Breast epithelium (tissue), 4 donors: ENCODE results near the gene CARHSP1. TPM values are rescaled to one million over a fixed set of nuclear protein-coding genes. Genes with fewer than 3 reads are reported as not detected.
A peak's percentile ranks its signal among the peaks of the same experiment; 100 is the strongest.

Experiments
- DNase-seq, 2 donors: peaks; one replicate each; pipeline ENCODE4 v3.0.0-alpha.2; 2019; ENCODE audit warnings: low spot score in 2 of 2
- H3K27ac ChIP-seq, 2 donors: fragments of 200-600 bp; sonication (generic) in 1 of 2; one replicate each; pipeline ENCODE4 v1.5.1; 2016 to 2019; ENCODE audit warnings: mild to moderate bottlenecking in 1 of 2
- H3K27me3 ChIP-seq, 2 donors: fragments of 200-600 bp; sonication (generic) in 1 of 2; one replicate each; pipeline versions ENCODE4 v1.5.1 to v1.6.0; 2017 to 2019; ENCODE audit warnings: control low read depth in 1 of 2, mild to moderate bottlenecking in 1 of 2
- H3K36me3 ChIP-seq: fragments of 200-600 bp; one replicate; pipeline ENCODE4 v1.5.1; 2019
- H3K4me1 ChIP-seq, 2 donors: fragments of 200-600 bp; sonication (generic); one replicate each; pipeline ENCODE4 v1.5.1; 2016 to 2019; ENCODE audit warnings: control low read depth in 1 of 2
- H3K4me3 ChIP-seq, 3 donors: fragments of 200-600 bp; sonication (generic); 1 replicate in 2 of 3; 2 replicates in 1 of 3; pipeline ENCODE4 v1.5.1; 2016 to 2019; ENCODE audit warnings: mild to moderate bottlenecking in 3 of 3, moderate library complexity in 2 of 3
- H3K9me3 ChIP-seq, 2 donors: fragments of 200-600 bp; sonication (generic) in 1 of 2; one replicate each; pipeline ENCODE4 v1.5.1; 2016 to 2019; ENCODE audit warnings: control low read depth in 1 of 2
- CTCF ChIP-seq, 3 donors: fragments of 450-650 bp; IDR thresholded peaks; one replicate each; pipeline ENCODE4 v1.5.1; 2016 to 2017; ENCODE audit warnings: antibody characterized with exemption in 3 of 3, mild to moderate bottlenecking in 3 of 3, moderate library complexity in 3 of 3
- POLR2A ChIP-seq: fragments of 450-650 bp; IDR thresholded peaks from one replicate; pipeline ENCODE4 v1.6.1; 2016; ENCODE audit warnings: antibody characterized with exemption, mild to moderate bottlenecking, moderate library complexity
- POLR2AphosphoS5 ChIP-seq, 3 donors: sonication (generic); formaldehyde crosslinking; IDR thresholded peaks; one replicate each; pipeline ENCODE4 v1.6.1; 2017; ENCODE audit warnings: antibody characterized with exemption in 3 of 3
- intact Hi-C: fragments of 100-400 bp; cut with DNase I; formaldehyde crosslinking; loops from one replicate; pipeline ENCODE4 v1.15.1; 2023; ENCODE audit warnings: low total_unique reads
- total RNA-seq, 3 donors: library from RNA; depleted of rRNA; stranded (reverse); fragments of >200 nt; gene quantifications; one replicate each; pipeline ENCODE4 v1.1.0, GENCODE V29; 2016

The CARHSP1 gene
- total RNA-seq, 3 donors from 2014 or later = 58.6 to 126 (median 83.9) TPM

DNA sequence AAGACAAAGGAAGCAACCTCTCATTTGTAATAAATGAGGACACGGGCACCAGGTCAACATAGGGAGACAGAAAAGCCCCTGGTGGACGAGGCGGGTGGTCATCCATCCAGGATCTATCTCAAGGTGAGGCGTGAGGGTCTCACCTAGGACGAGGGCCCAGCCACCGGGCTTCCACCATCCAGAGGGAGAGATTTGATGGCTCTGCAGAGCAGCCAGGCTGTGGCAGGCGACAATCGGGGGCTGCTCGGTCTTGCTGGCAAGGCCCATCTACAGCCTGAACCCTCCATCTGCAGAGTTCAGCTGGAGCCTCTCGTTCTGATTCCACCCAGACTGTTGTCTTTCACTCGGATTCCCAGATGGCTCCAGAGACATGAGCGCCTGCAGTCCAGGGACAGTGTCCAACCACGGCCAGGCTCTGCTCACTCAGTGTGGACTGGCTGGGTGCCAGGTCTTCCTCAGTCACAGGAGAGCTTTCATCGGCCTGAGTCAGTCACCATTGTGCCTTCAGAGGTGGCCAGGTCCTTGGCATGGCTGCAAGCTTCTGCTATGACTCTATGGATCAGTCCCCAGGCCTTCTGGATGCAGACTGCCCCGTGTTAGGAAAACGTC lies 19.2 kb upstream of the CARHSP1 start:
- TF ChIP-seq POLR2A (no peak), POLR2AphosphoS5 (IDR thresholded peaks at IDR 0.05) (no peak), CTCF (IDR thresholded peaks at IDR 0.05) (no peak)
- DNase-seq = peak in 1 of 2 donors; percentile 77
- Histone ChIP-seq H3K9me3 (no peaks in the 10 kb centered on the region), H3K4me3 (no peak overlapping the region), H3K27me3 (no peaks in the 10 kb centered on the region), H3K27ac (peak overlapping the region in 1 of 2 donors; percentile 26), H3K4me1 (peaks cover 0 to 6% of the 10 kb centered on the region in 2 donors), H3K36me3 (no peaks in the 10 kb centered on the region)
- intact Hi-C loops = loop anchor here (10.0 kb wide), 1 partner anchor 243 kb away; no protein-coding TSS in a partner anchor

- Histone ChIP-seq H3K9me3 (no peaks in the 10 kb centered on the region), H3K4me1 (peaks cover 0 to 6% of the 10 kb centered on the region in 2 donors), H3K27me3 (no peaks in the 10 kb centered on the region), H3K27ac (no peak overlapping the region), H3K4me3 (no peak overlapping the region), H3K36me3 (no peaks in the 10 kb centered on the region)
- DNase-seq = no peak
- intact Hi-C loops = loop anchor here (10.0 kb wide), 1 partner anchor 243 kb away; no protein-coding TSS in a partner anchor
- TF ChIP-seq POLR2A = no peak
- TF ChIP-seq POLR2AphosphoS5 (IDR thresholded peaks at IDR 0.05) = no peak
- no peak for TF ChIP-seq CTCF (IDR thresholded peaks at IDR 0.05)
Measured at GRCh38 chr16:8887431-8887765, 18.6 kb upstream of the CARHSP1 start.

DNA sequence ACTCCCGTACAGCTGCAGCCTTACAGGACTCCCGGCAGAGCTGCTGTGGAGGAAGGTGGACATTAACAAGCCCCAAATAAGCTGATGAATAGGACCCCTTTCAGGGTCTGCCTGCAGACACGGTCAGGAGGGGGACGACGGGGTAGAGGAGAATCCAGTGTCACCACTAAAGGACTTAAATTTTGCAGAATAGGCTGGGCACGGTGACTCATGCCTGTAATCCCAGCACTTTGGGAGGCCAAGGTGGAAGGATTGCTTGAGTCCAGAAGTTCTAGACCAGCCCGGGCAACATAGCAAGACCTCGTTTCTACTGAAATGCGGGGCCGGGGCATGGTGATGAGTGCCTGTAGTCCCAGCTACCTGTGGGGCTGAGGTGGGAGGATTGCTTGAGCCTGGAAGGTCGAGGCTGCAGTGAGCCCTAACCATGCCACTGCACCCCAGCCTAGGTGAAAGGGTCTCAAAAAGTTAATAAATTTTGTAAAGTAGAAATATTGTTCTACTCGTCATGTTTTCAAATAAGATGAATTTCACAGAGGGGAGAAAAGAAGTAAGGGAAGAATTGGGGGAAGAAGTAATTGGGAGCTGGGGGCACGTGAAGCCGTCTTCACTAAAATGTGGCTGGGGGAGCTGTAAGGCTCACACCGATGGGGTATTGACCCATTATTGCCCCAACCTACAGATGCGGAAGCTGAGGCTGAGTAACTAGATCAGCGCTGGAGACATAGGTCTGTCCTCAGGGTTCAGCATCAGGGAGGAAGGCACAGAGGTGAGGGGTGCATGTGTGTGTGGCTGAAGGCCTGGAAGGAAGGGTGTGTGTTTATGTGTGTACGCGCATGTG lies 18.0 kb upstream of the CARHSP1 start:
- H3K4me3 ChIP-seq = peak overlapping the region in 1 of 3 donors; percentile 15
- H3K9me3 ChIP-seq = no peaks in the 10 kb centered on the region
- H3K27ac ChIP-seq = no peak overlapping the region
- H3K27me3 ChIP-seq = no peaks in the 10 kb centered on the region
- TF ChIP-seq POLR2AphosphoS5 (IDR thresholded peaks at IDR 0.05) (no peak), POLR2A (no peak), CTCF (IDR thresholded peaks at IDR 0.05) (no peak)
- intact Hi-C loops = loop anchor here (10.0 kb wide), 1 partner anchor 242 kb away; no protein-coding TSS in a partner anchor
- no peaks in the 10 kb centered on the region for H3K36me3 ChIP-seq
- H3K4me1 ChIP-seq = peaks cover 0 to 6% of the 10 kb centered on the region in 2 donors
- no peak for DNase-seq

DNA sequence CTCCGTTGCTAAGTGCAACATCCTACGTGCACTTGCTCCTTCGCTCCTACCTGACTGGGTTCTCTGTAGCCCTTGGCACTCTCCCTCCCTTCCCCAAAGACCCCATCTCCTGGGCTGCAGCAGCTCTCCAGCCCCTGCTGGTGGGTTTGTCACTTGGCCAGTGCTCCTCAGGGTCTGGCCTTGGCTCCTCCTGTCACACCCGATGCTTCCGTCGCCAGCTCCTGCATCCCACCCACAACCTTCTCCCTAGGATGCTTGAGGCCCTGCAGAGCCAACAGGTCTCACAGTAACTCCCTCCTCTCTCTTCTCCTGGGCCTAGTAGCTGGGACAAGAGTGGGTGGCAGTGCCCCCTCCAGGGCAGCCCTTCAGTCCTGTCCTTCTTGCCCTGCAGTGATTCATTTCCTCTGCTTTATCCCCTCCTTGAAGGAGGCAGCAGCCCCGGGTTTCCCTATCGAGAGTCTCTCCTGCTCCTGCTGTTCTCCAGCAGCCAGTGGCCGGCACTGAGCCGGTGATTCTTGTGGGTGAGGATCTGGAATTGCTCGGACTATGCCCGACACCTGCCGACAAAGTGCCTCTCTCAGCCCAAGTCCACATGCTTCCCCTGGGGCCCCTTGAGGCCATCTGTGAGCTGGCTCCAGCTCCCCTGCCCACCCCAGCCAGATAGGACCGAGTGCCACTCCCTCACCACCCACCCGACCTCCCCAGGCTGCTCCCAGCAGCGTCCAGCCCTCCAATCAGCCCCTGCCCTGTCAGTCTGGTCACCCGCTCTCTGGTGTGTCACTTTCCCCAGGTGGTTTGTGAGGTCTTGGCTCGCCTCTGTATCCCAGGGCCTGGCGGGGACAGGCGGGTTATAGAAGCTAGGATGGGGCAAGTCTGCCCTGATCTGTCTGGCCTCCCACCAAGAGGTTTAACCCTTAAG lies 17.1 kb upstream of the CARHSP1 start:
- Histone ChIP-seq H3K27ac (no peak overlapping the region), H3K36me3 (no peaks in the 10 kb centered on the region), H3K4me3 (peak overlapping the region in 1 of 3 donors; percentile 15), H3K9me3 (no peaks in the 10 kb centered on the region), H3K4me1 (peaks cover 0 to 6% of the 10 kb centered on the region in 2 donors), H3K27me3 (no peaks in the 10 kb centered on the region)
- intact Hi-C loops = loop anchor here (10.0 kb wide), 1 partner anchor 241 kb away; no protein-coding TSS in a partner anchor
- TF ChIP-seq POLR2AphosphoS5 (IDR thresholded peaks at IDR 0.05) (no peak), CTCF (IDR thresholded peaks at IDR 0.05) (no peak), POLR2A (no peak)
- DNase-seq = no peak
